Spleen (tissue), 7 donors: Measurements from ENCODE around the gene LCMT1.

ENCODE experiments used
- CTCF ChIP-seq, 11 experiments: fragments of 200-600 bp in 7 of 11; fragments of 450-650 bp in 4 of 11; sonication (generic) in 4 of 11; IDR thresholded peaks in 8 of 11; conservative IDR thresholded peaks in 3 of 11; 1 replicate in 7 of 11; 2 replicates in 4 of 11; pipeline versions ENCODE4 v1.4.0 to v1.8.0; 2016 to 2021; ENCODE audit warnings: antibody characterized with exemption in 11 of 11, inconsistent platforms in 4 of 11, mild to moderate bottlenecking in 1 of 11
- POLR2A ChIP-seq, 3 donors: fragments of 450-650 bp; IDR thresholded peaks; one replicate each; pipeline ENCODE4 v1.5.1; 2017; ENCODE audit warnings: antibody characterized with exemption in 3 of 3, mild to moderate bottlenecking in 1 of 3
- POLR2AphosphoS5 ChIP-seq, 3 donors: sonication (generic); formaldehyde crosslinking; IDR thresholded peaks; one replicate each; pipeline ENCODE4 v1.5.1; 2017; ENCODE audit warnings: antibody characterized with exemption in 3 of 3
- donor health status: DM: no; HTN: no; CAD: no; lungs with moderate emphysema.
- donor health status: DM: no; HTN: no; CAD: no.
- donor health status: DM: no; HTN: no; CAD: no.

- TF ChIP-seq POLR2A (IDR thresholded peaks at IDR 0.05) = no peak
- TF ChIP-seq CTCF (IDR thresholded peaks at IDR 0.05 in 8 of 11, conservative IDR thresholded peaks at IDR 0.05 in 3 of 11) = no peak
- TF ChIP-seq POLR2AphosphoS5 (IDR thresholded peaks at IDR 0.05) = no peak
Measured at GRCh38 chr16:25121824-25122600, 10.5 kb downstream of the LCMT1 start.
